ENCODE data around the gene EIF4E3.

Gene EIF4E3

DNA sequence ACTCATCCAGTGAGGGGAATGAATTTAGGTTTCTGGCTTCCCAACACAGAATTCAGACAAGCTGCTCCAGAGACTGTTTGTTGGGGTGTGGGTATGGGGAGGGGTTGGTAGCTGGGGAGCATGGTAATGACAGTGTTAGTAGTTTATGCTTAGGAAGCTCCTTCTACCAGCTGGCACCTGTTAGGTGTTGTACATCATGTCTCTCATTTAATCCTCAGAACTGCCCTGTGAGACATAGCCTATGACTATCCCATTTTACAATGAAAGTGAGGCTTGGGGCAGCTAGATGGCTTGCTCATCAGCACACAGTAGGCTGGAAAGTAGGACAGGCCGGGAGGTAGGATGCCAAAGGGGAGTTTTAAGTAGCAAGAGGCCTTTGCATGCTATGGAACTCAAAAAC is 2.5 kb downstream of the EIF4E3 start:
- DNase-seq = no peak

DNA sequence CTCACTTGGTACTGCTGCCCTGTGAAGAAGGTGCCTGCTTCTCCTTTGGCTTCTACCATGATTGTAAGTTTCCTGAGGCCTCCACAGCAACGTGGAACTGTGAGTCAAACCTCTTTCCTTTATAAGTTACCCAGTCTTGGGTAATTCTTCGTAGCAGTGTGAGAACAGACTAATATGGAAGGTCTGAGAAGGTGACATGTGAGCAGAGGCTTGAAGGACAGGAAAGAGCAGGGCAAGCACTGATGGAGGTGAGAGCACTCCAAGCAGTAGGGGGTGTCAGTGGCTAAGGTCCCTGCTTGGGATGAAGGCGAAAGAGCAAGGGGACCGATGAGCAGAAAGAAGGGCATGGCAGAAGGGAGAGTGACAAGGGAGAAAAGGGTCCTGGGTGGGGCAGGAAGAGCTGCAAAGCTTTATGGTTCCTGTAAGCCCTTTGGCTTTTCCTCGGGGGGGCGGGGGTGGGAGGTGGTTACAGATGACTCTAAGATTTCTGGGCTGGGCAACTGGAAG is 3.5 kb downstream of the EIF4E3 start:
- no peak for DNase-seq

- no peak for DNase-seq
Measured at GRCh38 chr3:71721002-71721401, 4.2 kb downstream of the EIF4E3 start.

GRCh38 chr3:71718072-71718471 is 7.1 kb downstream of the EIF4E3 start:
- DNase-seq = no peak

DNA sequence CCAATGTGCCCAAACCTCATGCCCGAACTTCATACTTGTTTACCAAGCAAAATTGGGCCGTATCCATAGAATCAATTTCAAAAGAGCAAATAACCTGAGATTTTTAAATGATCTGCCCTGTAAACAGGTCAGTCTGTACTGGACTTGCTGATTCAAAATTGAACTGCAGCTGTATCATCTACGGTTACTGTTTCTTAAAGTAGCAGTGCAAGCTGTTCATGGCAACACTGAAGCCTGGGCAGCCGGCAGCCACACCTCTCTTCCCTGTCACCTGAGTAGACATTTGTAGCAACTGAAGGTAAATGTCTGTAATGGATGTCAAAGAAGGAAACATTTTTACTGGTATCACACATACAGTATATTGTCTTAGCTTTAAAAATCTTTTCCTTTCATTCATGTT is 10.6 kb downstream of the EIF4E3 start:
- no peak for DNase-seq

- DNase-seq = peak; percentile 23
Measured at GRCh38 chr3:71713041-71713440, 12.2 kb downstream of the EIF4E3 start.

DNA sequence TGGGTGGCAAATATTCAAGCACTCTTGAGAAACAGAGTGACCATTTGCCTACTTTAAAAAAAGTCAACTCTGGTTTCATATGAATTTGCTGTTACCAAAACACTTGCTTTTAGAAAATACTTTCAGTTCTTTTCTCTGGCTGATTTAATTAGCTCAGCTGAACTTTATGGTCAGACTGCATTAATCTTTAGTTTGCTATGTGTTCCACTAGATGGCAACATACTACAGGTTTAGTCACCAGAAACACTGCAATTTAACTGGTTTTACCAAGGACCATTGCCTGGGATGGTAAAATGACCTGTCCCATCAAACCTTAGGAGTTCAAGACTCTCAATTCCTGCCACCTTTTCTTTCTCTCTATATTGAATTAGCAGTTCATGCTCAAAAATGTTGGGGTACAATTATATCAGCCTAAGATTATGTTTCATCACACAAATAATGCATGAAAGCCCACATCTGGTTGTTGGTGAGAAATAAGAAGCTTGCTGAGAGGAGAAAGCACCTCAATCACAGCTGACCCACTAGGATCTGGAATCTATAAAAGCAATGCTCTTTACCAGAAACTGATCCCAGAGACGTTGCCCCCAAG is 14.2 kb downstream of the EIF4E3 start:
- peak; percentile 59 for DNase-seq

GRCh38 chr3:71709908-71710511 is 15.2 kb downstream of the EIF4E3 start:
- DNase-seq = no peak

DNA sequence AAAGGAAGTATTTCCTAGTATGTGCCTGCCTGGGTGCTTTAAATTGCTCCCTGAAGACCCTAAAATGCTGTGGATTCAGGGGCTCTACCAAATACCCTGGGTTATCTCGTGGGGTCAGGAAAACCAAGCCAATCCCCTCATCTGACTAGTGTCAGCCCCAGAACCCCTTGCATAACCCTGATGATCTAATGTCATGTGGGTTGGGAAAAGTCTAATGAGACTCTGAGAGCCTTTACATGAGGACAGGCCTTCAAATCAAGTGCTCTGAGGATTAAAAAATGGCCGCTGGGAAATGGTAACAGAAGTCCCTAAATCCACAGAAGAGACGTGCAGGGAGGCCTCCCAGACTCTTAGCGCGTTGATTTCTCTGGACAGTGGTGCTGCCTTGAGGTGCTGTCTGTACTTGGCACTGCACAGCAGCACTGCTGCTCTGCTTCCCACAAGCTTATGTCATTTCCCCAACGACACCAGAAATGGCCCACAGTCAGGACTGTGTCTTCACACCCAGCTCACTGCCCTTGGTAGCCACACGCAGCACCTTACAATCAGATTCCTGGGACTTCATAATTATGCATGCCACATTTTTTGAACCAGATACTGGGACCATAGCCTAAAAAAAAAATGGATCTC is 16.6 kb downstream of the EIF4E3 start:
- no peak for DNase-seq

DNA sequence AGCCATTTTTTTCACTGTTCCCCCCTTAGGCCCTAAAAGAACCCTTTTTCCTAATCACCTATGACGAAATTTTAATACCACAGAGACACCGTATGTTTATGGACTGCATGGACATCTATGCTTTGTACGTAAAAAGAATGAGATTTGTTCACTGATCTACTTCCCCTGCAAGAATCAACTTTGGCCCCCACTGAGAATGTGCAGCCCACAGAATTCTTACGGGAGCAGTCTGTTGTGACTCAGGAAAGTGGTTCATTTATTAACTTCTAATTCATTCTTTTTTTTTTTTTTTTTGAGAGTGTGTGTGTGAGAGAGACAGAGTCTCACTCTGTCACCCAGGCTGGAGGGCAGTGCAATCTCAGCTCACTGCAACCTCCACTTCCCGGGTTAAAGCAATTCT is 17.6 kb downstream of the EIF4E3 start:
- DNase-seq = no peak

- DNase-seq = no peak
Measured at GRCh38 chr3:71705681-71706080, 19.5 kb downstream of the EIF4E3 start.

DNA sequence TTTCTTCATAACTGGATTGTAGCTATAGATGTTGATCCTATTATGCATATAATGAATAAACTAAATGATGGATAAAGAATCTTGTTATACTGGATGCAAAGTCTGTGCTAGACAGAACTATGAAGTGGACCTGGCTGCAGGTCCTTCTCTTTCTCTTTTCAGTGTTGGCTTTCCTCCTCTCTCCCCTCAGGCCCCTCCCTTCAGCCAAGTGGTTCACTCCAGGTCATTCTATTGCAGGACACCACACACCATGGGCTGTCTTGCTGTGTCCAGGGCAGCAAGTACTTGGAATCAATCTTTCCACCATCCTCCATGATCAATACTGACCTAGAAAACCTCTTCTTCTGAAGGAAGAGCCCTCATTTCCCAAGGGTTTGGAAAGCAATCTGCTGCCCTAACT is 20.3 kb downstream of the EIF4E3 start:
- DNase-seq = no peak

- no peak for DNase-seq
Measured at GRCh38 chr3:71703797-71704196, 21.4 kb downstream of the EIF4E3 start.

- no peak for DNase-seq
Measured at GRCh38 chr3:71702131-71703024, 22.8 kb downstream of the EIF4E3 start.

GRCh38 chr3:71701251-71701762 is 23.9 kb downstream of the EIF4E3 start:
- DNase-seq = no peak

DNA sequence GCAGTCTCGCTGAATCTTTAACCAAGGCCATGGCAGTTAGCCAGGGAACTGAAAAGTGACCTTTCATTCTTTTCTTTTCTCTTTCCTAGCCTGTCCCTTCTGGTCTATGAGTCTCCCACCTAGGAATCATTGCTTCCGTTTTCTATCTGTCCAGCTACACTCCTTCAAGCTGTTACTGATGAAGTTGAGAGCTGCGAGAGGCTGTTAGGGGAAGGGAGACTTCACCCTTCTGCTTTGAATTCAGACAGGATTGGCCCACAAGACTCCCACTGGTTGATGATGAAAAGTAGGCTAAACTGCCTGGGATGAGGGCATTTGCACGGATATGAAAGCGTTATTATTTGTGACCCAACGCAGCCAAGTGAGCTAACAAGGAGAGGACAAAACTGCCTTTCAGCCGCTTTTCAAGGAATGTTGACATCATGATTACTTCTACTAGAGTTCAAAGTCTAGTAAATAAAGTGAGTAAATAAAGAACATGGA is 30.2 kb downstream of the EIF4E3 start:
- DNase-seq = no peak

- no peak for DNase-seq
Measured at GRCh38 chr3:71694358-71694999, 30.7 kb downstream of the EIF4E3 start.

DNA sequence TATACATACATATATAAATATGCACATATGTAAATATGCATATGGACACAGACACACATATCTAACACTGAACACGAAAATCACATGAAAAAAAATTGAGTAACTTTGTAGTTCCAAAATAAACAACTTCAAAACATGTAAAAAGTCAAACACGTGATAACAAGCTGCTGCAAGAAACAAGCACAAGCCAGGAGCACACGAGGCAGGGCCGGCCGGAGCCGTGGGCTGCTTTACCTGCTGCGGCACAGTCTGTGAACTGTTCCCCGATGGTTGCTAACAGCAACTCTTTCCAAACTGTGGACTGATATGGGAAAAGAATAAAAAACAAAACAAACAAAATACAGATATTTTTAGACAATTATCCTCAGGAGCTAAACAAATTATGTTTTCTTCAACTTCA is 31.6 kb downstream of the EIF4E3 start:
- DNase-seq = no peak

GRCh38 chr3:71692139-71692538 is 33.1 kb downstream of the EIF4E3 start:
- no peak for DNase-seq

DNA sequence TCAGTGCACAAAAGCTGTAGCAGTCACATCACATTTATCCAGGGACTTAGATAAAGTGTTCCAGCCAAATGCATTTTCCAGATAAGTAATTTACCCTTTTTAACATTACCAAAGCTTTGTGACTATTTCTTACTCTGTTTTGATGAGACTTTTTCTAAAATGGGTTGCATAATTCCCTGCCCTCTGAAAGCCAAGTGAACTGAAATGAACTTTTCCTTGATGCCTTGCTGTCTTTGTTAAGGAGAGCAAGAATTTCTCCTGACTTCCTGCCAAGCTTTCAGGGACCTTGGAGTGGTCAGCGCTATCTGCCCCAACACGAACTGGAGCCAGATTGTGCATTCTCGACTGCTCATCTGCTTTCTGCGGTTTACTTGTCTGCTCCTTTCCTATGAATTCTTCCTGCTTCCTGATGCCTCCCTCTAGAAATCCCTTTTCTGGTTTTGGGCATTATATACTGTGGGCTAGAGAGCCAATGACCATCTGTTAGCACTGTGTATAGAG is 34.8 kb downstream of the EIF4E3 start:
- DNase-seq = no peak

DNA sequence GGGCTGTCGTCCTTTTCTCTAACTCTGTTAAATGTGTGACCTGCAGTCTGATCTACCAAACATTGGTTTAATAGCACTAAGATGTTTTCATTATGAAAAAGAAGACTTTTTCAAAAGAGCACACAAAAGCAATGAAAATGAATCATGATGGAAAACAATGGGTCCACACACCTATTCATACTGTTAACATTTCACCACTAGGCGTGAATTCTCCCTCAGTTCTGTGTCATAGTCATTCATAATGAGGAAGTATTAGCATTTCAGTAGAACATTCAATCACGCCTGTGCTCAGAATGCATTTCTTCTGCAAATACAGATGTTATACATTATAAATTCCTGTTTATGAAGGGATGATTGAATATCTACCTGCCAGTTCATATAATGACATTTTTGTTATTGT is 35.9 kb downstream of the EIF4E3 start:
- DNase-seq = no peak

- DNase-seq = no peak
Measured at GRCh38 chr3:71688121-71688520, 37.1 kb downstream of the EIF4E3 start.
